OCI-LY3 (cell line): ENCODE measurements around the gene PTPRM.

ENCODE experiments used
- CTCF ChIP-seq: fragments of 200-600, 300-600 bp; sonication (generic); IDR thresholded peaks from 2 replicates; pipeline ENCODE4 v1.5.1; 2014; ENCODE audit warnings: antibody characterized with exemption, low read length, low read depth
- EZH2phosphoT487 ChIP-seq: fragments of 200-600 bp; shearing (Covaris generic); IDR thresholded peaks from 2 replicates; pipeline ENCODE4 v1.6.1; 2018; ENCODE audit warnings: antibody characterized with exemption, mixed run types, low read depth

- TF ChIP-seq CTCF (peak; percentile 45), EZH2phosphoT487 (no peak)
Observed at GRCh38 chr18:8450013-8450412, 882.9 kb downstream of the PTPRM start.
